ENCODE results near the gene MYLK2.

MYLK2 gene

GRCh38 chr20:31858760-31859083 lies 39.6 kb downstream of the MYLK2 start:
- FAIRE-seq: no peak

DNA sequence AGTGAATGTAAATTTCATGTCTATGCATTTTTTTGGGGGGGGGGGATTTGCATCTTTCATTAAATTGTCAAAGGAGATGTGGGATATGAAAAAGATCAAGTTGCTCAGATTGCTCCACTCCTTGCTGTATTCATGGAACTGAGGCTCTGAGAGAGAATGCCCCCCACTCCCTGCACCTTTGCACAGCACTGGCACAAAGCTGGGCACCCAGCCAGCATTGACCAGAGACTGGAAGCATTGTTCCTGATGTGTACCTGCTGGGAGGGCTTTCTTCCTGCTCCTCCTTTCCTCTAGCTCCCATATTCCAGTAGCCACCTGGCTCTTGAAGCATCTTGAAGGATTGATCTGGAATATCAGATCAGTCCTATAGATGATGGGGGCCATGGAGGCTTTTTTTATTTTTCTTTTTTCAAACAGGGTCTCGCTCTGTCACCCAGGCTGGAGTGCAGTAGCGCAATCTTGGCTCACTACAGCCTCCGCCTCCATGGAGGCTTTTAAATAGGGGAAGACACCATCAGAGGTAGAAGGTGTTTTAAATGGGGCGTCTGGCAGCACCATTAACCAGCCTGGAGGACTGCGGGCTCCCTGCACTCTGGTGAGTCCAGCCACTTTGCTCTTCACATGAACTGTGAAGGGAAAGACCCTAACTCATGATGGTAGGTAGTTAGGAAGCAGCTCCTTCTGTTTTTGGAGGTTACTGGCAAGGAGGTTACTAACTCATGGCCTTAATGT lies 40.3 kb downstream of the MYLK2 start:
- no peak for FAIRE-seq

DNA sequence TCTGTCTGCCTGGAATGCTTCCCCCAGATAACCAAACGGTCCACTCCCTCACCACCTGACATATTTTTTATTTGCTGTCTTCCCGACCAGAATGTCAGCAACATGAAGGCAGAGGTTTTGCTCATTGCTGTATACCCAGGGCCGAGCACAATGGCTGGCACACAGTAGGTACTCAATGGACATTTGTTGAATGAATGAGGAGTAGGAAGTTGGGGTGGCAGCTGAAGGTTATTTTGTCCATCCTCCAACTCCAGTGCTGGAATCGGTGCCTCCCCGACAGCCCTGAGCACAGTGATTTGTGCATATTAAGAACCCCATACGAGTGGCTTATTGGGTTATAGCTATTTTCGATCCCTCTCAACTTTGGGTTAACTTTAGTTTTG lies 40.8 kb downstream of the MYLK2 start:
- no peak for FAIRE-seq

DNA sequence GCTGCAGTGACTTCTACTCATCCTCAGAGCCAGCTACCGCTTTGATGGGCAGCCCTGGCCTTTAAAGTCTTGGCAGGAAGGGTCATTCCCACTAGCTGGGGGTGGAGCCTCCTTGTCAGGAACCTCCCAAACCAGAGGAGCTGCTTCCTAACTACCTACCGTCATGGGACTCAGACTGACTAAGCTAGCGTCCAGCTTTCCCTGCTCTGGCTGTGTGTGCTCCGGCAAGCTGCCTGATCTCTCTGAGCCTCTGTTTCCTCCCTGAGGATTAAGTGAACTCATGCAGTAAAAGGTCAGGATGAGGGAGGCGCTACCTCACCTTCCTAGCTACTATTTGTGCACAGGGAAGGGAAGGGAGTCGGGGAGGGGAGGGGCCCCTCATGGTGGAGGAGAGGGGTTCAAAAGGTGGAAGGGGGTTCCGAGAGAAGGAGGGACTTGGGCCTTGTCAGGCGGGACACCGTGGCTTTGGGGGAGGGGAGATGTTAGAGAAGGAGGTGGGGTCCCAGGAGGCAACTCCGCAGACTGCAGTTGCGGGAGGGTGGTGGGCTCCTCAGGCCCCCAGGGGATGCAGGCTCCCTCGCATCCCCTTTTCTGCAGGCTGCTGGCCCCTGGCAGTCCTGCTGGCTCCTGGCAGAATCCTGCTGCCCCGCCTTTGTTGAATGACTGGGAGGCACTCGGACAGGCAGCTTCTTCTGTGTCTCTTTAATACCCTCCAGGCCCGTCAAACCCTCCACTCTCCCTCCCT lies 41.4 kb downstream of the MYLK2 start:
- FAIRE-seq: no peak

DNA sequence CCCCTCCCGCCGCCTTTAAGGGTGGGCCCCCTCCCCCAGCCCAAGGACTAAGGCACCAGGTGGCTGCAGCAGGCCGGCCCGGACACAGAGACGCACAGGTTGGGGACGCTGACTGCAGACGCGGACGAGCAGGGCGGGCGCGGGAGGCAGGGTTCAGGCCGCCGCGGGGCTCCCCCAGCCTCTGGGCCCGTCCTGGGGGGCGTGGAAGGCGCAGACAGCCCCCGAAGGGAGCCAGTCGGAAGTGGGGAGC lies 41.9 kb downstream of the MYLK2 start:
- FAIRE-seq: no peak

- FAIRE-seq: no peak
These were observed 42.4 kb downstream of the MYLK2 start for GRCh38 chr20:31861385-31862156.

DNA sequence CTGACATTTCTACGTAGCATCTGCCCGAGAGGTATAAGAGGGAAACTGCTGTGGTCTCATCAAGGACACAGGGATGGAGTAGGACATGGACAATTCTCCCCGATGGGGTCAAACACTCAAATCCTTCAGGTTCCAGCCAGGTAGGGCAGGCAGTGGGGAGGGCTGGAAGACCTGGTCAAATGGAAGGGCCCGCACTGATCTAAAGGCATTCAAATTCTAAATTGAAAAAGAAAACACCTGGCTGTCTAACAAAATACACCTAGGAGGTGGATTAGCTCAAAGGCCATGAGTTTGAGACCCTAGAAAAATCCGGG lies 43.0 kb downstream of the MYLK2 start:
- FAIRE-seq: no peak

DNA sequence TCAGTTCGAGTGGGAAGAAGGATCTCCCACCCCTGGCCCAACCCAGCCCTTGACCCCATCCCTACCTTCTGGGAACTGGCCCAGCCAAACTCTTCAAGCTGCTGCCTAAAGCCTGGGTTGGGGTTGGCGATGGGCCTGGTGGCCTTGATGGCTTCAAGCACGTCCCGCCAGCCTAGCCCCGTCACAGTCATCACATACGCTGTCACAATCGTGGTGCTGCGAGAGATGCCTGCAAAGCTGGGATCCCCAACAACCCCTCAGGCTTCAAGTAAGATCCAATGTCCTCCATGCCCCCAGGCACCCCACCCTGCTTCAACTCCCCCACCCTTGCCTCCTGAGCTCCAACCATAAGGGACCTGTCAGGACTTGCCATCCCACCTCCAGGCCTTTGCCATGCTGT lies 43.4 kb downstream of the MYLK2 start:
- FAIRE-seq: no peak

DNA sequence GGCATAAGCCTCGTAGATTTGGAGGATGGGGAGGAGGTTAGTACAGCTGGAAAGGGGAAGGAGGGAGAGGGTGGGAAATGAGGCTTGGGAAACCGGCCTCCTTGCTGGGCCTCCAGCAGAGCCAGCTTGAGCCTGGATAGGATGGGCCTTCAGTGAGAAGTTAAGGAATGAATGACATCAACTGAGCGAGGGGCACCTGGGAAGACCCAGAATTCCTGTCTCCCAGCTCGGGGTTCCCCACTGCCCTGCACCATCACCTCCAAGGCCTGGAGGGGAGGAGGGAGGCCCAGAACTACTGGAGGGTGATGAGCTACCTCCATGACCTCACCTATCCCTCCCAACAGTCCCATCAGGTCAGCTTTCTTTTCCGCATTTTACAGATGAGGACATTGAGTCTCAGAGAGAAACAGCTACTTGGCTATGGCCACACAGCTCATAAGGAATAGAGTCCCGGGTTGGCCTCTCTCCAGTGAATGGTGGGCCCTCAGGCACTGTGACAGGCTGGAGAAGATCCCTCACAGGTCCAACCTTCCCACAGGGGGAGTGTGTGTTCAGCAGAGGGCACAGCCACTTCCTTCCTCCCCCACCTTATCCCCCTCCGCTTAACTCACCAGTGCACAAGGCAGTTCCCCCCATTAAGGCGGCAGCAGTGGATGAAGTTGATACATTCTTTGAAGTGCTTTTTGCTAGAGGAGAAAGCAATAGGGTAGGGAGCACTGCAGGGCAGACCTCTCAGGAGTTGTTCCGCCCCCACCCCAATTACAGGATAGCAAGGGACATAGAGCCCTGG lies 44.3 kb downstream of the MYLK2 start:
- FAIRE-seq: no peak

- FAIRE-seq: no peak
These were observed 45.6 kb downstream of the MYLK2 start for GRCh38 chr20:31864521-31865400.

DNA sequence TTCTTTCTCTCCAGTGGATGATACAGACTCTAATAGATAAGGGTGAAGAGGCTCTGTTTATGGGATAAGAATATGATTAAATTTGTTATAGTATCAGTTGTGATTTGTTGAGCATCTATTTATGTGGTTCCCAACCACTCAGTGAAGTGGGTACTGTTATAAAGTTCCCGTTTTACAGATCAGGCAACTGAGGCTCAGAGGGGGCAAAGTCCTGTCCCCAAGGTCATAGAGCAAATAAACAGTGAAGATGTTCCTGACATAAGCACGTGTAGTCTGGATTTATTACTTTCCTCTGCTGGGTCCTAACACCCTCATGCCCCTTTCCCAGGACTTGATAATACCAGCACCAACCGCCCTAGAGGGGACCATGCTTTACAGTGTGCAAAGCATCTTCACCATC lies 47.1 kb downstream of the MYLK2 start:
- no peak for FAIRE-seq

GRCh38 chr20:31868853-31869672 lies 49.9 kb downstream of the MYLK2 start:
- FAIRE-seq: no peak

DNA sequence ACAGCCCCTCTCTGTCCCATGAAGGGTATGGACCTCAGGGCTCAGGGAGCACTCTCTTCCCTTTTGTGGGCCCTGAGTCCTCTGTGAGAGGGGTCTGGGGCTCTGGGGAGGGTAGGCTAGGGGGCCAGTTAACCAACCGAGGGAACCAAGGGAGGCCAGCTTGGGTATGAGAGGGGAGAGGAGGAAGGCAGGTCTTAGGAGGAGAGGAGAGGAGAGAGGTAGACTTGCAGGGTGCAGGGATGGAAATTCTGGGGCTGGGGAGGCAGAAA lies 50.5 kb downstream of the MYLK2 start:
- no peak for FAIRE-seq

GRCh38 chr20:31869942-31870725 lies 51.0 kb downstream of the MYLK2 start, which contains the start of the genes DUSP15 and TTLL9:
TSS of gene DUSP15 (minus strand) at chr20:31870527. CDS start at chr20:31870337, 190 bp downstream.
TSS of gene TTLL9 (plus strand) at chr20:31870634. CDS start at chr20:31871127, 493 bp downstream.
- FAIRE-seq: no peak

DNA sequence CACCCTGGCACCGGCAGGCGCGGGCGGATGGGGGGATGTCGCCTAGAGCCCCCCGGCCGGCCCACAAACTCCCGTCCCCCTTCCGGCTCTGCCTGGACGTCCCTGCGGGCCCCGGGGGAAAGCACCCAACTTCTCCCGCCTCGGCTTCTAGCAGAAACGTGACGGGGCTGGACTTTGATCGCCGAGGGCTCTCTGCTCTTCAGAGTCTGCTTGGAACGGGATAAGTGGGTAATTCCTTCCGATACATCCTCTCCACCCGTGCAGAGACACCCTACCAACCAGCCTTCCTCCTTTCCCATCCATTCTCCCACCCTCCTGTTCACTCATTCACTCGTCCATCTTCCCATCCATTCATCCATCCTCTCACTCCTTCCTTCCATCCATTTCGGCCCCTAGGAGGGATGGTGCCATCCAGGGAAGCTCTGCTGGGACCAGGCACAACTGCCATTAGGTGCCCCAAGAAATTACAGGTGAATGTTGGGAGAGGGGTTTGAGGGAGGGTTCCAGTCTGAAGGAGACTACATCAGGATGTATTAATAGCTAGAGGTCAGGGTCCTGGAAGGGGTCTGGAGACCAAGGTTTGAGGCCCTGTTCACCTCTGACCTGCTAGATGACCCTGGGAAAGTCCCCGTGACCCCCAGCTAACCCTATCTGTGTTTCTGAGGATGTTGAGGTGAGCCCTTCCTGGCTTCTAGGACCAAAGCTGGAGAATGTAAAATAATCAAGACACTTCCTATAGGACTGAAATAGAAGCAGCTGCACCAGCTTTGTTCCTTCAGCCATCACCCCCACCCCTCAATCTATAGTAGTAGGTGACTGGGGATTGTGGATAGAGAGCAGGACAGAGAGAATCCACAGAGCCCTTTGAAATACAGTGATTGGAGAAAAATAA lies 51.8 kb downstream of the MYLK2 start:
- FAIRE-seq: no peak

DNA sequence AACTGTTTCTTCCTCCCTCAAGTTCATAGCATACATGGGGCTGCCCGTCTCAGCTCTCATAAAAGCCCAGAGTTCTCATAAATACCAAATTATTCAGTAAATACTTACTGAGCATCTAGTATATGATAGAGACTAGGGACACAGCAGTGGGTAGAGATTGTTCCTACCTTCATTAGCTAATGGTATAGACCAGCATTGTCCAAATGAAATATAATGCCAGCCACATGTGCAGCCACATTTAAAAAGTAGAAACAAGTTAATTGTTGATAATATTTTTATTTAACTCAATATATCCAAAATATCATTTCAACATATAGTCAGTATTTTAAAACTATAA lies 52.4 kb downstream of the MYLK2 start:
- FAIRE-seq: no peak

DNA sequence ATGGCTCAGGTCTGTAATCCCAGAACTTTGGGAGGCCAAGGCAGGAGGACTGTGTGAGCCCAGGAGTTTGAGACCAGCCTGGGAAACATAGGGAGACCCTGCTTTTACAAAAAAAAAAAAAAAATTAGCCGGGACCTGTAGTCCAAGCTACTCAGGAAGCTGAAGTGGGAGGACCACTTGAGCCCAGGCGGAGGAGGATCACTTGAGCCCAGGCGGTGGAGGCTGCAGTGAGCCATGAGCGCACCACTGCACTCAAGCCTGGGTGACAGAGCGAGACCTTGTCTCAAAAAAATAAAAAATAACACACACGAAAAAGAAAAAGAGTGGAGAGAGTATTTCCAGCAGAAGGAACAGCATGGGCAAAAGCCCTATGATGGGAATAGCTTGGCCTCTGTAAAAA lies 53.2 kb downstream of the MYLK2 start:
- FAIRE-seq: no peak

DNA sequence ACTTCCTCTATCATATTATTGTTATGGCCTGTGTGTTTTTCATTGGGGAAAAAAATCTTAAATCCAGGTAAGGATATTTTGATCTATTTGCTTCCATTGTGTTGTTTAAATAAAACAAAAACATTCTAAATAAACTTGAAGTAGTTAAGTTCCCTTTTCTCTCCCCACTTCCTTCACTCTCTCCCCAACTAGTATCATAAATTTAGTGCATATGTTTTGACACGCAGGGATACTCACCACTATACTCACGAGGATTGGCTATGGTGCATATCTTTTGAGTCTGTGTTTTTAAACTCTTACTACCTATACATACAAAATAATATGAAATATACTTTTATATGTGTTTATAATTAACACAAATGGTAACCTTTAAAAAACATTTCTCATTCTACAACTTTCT lies 56.5 kb downstream of the MYLK2 start:
- no peak for FAIRE-seq

DNA sequence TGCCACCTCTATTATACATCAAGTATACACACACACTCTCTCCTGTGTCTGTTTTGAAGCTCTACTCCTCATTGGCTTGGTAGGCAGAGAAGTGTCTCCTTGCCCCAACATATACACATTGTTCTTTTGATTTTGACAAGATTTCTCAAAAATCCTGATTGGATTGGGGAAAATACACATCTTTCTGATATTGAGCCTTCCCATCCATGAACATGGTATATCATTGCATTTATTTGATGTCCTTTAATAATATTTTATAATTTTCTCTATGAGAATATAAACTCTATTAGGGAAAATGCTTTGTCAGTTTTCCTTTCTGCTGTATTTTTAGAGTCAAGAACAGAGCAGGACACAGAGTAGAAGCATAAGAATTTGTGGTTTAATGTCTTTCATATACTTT lies 58.5 kb downstream of the MYLK2 start:
- FAIRE-seq: no peak
